ENCODE measurements around the gene TMPRSS3. TPM values are rescaled to one million over a fixed set of nuclear protein-coding genes. Genes with fewer than 3 reads are reported as not detected.

Gene TMPRSS3
- total and polyA plus RNA-seq, 9 of the 15 experiments (the other 6 are each of a cell fraction or from before 2014, with no cell fraction given) = 0.07 TPM; not detected in 8

DNA sequence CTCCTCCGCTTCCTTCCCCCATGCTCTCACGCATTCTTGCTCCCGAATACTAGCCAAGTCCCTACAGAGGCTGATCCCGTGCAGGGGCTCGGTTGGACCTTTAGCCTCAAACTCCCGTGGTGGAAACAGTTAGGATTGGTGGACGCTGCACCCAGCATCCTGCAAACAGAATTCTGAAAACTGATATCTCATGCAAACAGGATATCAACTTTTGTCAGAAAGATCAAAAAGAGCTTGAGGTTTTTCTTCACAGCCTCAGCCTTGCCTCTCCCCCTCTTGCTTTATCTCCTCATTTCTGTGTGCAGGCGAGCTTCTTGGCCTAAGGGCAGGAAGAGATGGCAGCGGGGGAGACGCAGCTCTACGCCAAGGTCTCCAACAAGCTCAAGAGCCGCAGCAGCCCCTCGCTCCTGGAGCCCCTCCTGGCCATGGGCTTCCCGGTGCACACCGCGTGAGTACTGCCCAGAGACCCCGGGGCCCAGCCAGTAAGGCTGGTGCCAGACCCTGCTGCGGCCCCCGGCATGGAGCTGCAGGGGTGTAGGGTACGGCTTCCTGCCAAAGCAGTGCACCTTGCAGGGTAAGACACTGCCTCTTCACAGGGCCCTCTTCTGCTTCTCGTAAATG, 7.9 kb upstream of the TMPRSS3 start, which contains the start of gene UBASH3A (continued):
- TF ChIP-seq RERE (CRISPR knock-in tag; IDR thresholded peaks at IDR 0.05; ENCODE audit: borderline replicate concordance) (no peak), ZFP36 (IDR thresholded peaks at IDR 0.05; ENCODE audit: low read depth, low read length, partially characterized antibody) (peak; percentile 26), KDM4B (IDR thresholded peaks at IDR 0.05; ENCODE audit: borderline replicate concordance in 2 of 2, low read depth in 1 of 2) (no peak), MITF (IDR thresholded peaks at IDR 0.05) (0 out of 2 replicates have a peak, but pooled peaks have one; percentile 27), CHCHD3 (CRISPR knock-in tag; IDR thresholded peaks at IDR 0.05) (no peak), MTF1 (CRISPR knock-in tag; IDR thresholded peaks at IDR 0.05; ENCODE audit: borderline replicate concordance) (no peak), ZNF224 (CRISPR knock-in tag; IDR thresholded peaks at IDR 0.05) (no peak), ZNF3 (CRISPR knock-in tag; IDR thresholded peaks at IDR 0.05) (no peak), ZNF311 (CRISPR knock-in tag; IDR thresholded peaks at IDR 0.05) (no peak), ATF4 (CRISPR knock-in tag; IDR thresholded peaks at IDR 0.05) (0 out of 2 replicates have a peak, but pooled peaks have one; percentile 28), POLR2AphosphoS2 (IDR thresholded peaks at IDR 0.05; ENCODE audit: low read length) (no peak)
- TF ChIP-seq, protein P1, sequence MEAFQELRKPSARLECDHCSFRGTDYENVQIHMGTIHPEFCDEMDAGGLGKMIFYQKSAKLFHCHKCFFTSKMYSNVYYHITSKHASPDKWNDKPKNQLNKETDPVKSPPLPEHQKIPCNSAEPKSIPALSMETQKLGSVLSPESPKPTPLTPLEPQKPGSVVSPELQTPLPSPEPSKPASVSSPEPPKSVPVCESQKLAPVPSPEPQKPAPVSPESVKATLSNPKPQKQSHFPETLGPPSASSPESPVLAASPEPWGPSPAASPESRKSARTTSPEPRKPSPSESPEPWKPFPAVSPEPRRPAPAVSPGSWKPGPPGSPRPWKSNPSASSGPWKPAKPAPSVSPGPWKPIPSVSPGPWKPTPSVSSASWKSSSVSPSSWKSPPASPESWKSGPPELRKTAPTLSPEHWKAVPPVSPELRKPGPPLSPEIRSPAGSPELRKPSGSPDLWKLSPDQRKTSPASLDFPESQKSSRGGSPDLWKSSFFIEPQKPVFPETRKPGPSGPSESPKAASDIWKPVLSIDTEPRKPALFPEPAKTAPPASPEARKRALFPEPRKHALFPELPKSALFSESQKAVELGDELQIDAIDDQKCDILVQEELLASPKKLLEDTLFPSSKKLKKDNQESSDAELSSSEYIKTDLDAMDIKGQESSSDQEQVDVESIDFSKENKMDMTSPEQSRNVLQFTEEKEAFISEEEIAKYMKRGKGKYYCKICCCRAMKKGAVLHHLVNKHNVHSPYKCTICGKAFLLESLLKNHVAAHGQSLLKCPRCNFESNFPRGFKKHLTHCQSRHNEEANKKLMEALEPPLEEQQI (IDR thresholded peaks at IDR 0.05) = no peak
- TF ChIP-seq, protein P2, sequence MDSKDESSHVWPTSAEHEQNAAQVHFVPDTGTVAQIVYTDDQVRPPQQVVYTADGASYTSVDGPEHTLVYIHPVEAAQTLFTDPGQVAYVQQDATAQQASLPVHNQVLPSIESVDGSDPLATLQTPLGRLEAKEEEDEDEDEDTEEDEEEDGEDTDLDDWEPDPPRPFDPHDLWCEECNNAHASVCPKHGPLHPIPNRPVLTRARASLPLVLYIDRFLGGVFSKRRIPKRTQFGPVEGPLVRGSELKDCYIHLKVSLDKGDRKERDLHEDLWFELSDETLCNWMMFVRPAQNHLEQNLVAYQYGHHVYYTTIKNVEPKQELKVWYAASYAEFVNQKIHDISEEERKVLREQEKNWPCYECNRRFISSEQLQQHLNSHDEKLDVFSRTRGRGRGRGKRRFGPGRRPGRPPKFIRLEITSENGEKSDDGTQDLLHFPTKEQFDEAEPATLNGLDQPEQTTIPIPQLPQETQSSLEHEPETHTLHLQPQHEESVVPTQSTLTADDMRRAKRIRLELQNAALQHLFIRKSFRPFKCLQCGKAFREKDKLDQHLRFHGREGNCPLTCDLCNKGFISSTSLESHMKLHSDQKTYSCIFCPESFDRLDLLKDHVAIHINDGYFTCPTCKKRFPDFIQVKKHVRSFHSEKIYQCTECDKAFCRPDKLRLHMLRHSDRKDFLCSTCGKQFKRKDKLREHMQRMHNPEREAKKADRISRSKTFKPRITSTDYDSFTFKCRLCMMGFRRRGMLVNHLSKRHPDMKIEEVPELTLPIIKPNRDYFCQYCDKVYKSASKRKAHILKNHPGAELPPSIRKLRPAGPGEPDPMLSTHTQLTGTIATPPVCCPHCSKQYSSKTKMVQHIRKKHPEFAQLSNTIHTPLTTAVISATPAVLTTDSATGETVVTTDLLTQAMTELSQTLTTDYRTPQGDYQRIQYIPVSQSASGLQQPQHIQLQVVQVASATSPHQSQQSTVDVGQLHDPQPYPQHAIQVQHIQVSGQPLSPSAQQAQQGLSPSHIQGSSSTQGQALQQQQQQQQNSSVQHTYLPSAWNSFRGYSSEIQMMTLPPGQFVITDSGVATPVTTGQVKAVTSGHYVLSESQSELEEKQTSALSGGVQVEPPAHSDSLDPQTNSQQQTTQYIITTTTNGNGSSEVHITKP (IDR thresholded peaks at IDR 0.05; ENCODE audit: partially characterized antibody) = peak; percentile 18
